ENCODE results near the gene KRT71.

Gene KRT71

DNA sequence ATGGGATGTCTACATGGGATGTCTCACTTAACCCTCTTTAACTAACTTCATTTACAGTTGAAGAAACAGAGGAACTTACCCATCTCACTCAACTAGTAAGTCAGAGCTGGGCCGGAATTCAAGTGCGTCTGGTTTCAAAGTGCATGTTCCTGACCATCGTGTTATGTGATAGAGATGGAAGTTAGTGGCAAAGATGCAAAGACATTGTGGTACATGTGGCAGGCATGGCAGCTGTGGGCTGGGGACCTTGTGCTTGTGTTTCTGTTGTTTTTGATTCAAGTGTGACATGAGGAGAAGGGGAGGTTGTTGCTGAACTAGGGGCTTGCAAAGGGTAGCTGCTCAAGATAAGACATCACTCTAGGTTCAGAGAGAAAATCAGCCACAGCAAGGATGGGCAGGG, 23.0 kb upstream of the KRT71 start:
- TF ChIP-seq, protein P1, sequence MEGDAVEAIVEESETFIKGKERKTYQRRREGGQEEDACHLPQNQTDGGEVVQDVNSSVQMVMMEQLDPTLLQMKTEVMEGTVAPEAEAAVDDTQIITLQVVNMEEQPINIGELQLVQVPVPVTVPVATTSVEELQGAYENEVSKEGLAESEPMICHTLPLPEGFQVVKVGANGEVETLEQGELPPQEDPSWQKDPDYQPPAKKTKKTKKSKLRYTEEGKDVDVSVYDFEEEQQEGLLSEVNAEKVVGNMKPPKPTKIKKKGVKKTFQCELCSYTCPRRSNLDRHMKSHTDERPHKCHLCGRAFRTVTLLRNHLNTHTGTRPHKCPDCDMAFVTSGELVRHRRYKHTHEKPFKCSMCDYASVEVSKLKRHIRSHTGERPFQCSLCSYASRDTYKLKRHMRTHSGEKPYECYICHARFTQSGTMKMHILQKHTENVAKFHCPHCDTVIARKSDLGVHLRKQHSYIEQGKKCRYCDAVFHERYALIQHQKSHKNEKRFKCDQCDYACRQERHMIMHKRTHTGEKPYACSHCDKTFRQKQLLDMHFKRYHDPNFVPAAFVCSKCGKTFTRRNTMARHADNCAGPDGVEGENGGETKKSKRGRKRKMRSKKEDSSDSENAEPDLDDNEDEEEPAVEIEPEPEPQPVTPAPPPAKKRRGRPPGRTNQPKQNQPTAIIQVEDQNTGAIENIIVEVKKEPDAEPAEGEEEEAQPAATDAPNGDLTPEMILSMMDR (IDR thresholded peaks at IDR 0.05; ENCODE audit: insufficient read depth, missing control alignments) = no peak
- no peak for FAIRE-seq
- no peak for DNase-seq (ENCODE audit: insufficient read length, low spot score)

DNA sequence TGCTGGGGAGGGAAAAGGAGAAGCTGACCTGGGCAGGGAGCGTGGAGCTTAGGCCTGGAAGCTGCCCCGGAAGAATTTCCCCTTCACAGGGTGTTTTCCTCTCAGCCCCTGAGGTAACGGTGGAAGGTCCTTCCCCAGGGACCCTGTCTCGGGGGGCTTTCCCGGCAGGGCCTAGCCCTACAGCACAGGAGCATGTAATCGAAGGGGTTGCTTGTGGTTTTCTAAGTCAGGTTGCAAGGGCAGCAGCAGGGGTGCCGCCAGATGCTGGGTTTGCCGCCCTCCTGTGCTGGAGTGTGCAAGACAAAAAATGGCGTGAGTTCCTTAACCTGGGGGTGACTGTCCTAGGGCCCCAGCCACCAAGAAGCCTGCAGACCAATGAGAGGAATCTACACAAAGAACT, 22.3 kb upstream of the KRT71 start:
- TF ChIP-seq, protein P1 (IDR thresholded peaks at IDR 0.05; ENCODE audit: insufficient read depth, missing control alignments) = no peak
- DNase-seq (ENCODE audit: insufficient read length, low spot score) = no peak
- no peak for FAIRE-seq

DNA sequence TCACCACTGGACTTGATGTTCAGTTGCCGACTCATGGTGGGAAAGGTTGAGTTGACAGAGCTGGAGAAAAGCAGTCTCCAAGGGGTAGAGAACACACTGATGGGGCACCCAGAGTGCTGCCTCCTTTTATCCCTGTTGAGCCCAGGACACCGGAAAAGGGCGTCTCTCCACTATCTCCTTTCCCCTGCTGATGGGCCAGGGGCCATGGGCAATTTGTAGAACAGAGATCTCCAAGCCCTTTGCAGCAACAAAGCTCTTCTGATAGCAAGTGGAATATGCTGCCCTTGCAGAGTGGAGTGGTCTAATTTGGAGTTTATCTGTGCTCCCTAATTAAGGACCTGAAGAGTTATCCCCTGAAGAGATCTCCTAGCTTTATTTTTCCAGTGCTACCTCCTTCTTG, 20.8 kb upstream of the KRT71 start, which contains the start of gene KRT74:
TSS of gene KRT74 (minus strand) at position 101 of the 400 bp plus-strand sequence. CDS start at position 35, 66 bp downstream.
- TF ChIP-seq, protein P1 (IDR thresholded peaks at IDR 0.05; ENCODE audit: insufficient read depth, missing control alignments) = no peak
- DNase-seq (ENCODE audit: insufficient read length, low spot score) = no peak
- FAIRE-seq = no peak

DNA sequence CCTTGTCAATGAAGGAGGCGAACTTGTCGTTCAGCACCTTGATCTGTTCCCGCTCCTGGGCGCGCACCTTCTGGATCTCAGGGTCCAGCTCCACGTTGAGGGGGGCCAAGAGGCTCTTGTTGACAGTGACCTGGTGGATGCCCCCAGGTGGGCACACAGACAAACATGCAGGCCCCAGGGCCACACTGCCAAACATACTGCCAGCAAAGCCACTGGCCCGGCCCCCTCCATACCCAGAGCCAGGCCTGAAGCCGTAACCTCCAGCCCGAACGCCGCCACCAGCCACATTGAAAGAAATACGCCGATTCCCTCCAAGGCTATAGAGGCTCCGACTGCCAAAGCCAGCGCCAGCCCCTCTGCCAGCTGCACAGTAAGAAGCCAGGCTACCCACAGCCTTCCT, 20.4 kb upstream of the KRT71 start:
- FAIRE-seq (no peak), DNase-seq (ENCODE audit: insufficient read length, low spot score) (no peak)
- TF ChIP-seq, protein P1 (IDR thresholded peaks at IDR 0.05; ENCODE audit: insufficient read depth, missing control alignments) = no peak

DNA sequence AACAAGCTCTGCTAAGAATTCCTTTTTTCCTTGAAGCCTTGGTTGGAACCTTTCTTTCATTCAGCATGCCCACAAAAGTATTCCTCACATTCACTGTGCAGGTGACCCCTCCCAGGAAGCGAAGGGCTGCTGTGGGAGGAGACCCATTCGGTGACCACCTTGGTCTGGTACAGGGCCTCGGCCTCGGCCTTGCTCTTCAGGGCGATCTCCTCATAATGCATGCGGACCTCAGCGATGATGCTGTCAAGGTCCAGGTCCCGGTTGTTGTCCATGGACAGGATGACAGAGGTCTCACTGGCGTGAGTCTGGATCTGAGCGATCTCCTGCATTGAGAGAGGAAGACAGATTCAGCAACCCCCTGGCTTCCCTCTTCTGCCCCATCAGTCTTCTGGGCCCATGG, 17.6 kb upstream of the KRT71 start:
- DNase-seq (ENCODE audit: insufficient read length, low spot score) (no peak), FAIRE-seq (no peak)
- TF ChIP-seq, protein P1 (IDR thresholded peaks at IDR 0.05; ENCODE audit: insufficient read depth, missing control alignments) = no peak

DNA sequence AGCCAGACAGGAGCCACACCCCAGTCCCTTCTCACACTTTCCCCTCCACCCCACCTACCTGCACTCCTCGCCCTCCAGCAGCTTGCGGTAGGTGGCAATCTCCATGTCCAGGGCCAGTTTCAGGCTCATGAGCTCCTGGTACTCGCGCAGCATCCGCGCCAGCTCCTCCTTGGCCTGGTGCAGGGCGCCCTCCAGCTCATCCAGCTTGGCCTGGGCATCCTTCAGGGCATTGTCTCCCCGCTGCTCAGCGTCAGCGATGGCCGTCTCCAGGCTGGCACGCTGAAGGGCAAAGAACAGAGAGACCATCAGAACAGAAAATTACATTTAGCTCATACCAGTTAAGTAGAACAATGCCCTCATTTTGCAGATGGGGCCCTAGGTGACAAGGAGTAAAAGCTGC, 15.2 kb upstream of the KRT71 start:
- FAIRE-seq (no peak), DNase-seq (ENCODE audit: insufficient read length, low spot score) (no peak)
- TF ChIP-seq, protein P1 (IDR thresholded peaks at IDR 0.05; ENCODE audit: insufficient read depth, missing control alignments) = no peak

DNA sequence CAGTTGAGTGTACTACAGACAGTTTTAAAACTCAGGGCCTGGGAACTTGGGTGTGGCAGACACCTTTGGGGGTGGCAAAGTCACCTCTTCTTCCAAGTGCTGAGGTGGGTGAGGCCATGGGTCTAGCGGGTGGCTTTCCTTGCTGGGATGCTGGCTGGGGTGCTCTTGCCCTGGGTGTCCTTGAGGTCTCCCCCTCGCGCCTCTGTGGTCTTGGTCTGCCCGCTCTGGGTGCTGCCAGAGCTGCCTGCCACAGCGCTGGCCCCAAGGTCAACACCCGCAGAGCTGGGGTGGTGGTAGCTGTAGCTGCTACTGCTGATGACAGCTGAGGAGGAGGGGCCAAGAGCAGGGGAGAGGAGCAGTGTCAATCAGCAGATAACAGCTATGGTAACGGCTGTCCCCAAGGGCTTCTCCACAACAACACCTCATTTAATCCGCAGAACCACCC, 13.9 kb upstream of the KRT71 start:
- DNase-seq (ENCODE audit: insufficient read length, low spot score) (no peak), FAIRE-seq (no peak)
- TF ChIP-seq, protein P1 (IDR thresholded peaks at IDR 0.05; ENCODE audit: insufficient read depth, missing control alignments) = no peak

All from D721Med (cell line).